ENCODE measurements around the gene STARD8.
A peak's percentile ranks its signal among the peaks of the same experiment; 100 is the strongest.

GRCh38 chrX:68732906-68733493 lies 85.5 kb downstream of the STARD8 start:
- TF ChIP-seq CTCF (IDR thresholded peaks at IDR 0.05; ENCODE audit: low read depth, low read length), result peak; percentile 70
- TF ChIP-seq POLR2A (IDR thresholded peaks at IDR 0.05; ENCODE audit: extremely low read depth, insufficient read length), result no peak
- TF ChIP-seq MAX (IDR thresholded peaks at IDR 0.05; ENCODE audit: low read depth, low read length), result no peak
- no peak for TF ChIP-seq MYC (IDR thresholded peaks at IDR 0.05; ENCODE audit: low read depth, low read length)
